ENCODE data around the gene PDK1.

Gene PDK1

GRCh38 chr2:172596776-172597175 lies 40.9 kb downstream of the PDK1 start:
- TF ChIP-seq CTCF (IDR thresholded peaks at IDR 0.05; ENCODE audit: low read depth, low read length, missing control alignments): no peak
- DNase-seq (ENCODE audit: low read depth): peak; percentile 66

GRCh38 chr2:172597176-172597842 lies 41.4 kb downstream of the PDK1 start:
- no peak for DNase-seq (ENCODE audit: low read depth)
- no peak overlapping the region for H3K4me3 ChIP-seq (ENCODE audit: low read depth, low read length)
- TF ChIP-seq CTCF (IDR thresholded peaks at IDR 0.05; ENCODE audit: low read depth, low read length, missing control alignments): no peak

More at GRCh38 chr2:172596776-172597175, 40.9 kb downstream of the PDK1 start:
- H3K4me3 ChIP-seq (ENCODE audit: low read depth, low read length): no peak overlapping the region

GRCh38 chr2:172599947-172600346 lies 44.1 kb downstream of the PDK1 start:
- no peak for TF ChIP-seq CTCF (IDR thresholded peaks at IDR 0.05; ENCODE audit: low read depth, low read length, missing control alignments)

GRCh38 chr2:172600557-172601008 lies 44.7 kb downstream of the PDK1 start:
- DNase-seq (ENCODE audit: low read depth): no peak
- H3K4me3 ChIP-seq (ENCODE audit: low read depth, low read length): no peak overlapping the region
- no peak for TF ChIP-seq CTCF (IDR thresholded peaks at IDR 0.05; ENCODE audit: low read depth, low read length, missing control alignments)

More at GRCh38 chr2:172599947-172600346, 44.1 kb downstream of the PDK1 start:
- no peak for DNase-seq (ENCODE audit: low read depth)
- no peak overlapping the region for H3K4me3 ChIP-seq (ENCODE audit: low read depth, low read length)

- TF ChIP-seq CTCF (IDR thresholded peaks at IDR 0.05; ENCODE audit: low read depth, low read length, missing control alignments): no peak
- H3K4me3 ChIP-seq (ENCODE audit: low read depth, low read length): no peak overlapping the region
- no peak for DNase-seq (ENCODE audit: low read depth)
These were observed 50.4 kb downstream of the PDK1 start for GRCh38 chr2:172606285-172606684.

- no peak for TF ChIP-seq CTCF (IDR thresholded peaks at IDR 0.05; ENCODE audit: low read depth, low read length, missing control alignments)
- no peak for DNase-seq (ENCODE audit: low read depth)
These were observed 51.6 kb downstream of the PDK1 start for GRCh38 chr2:172607379-172607928.

GRCh38 chr2:172609488-172609887 lies 53.6 kb downstream of the PDK1 start:
- H3K4me3 ChIP-seq (ENCODE audit: low read depth, low read length): no peak overlapping the region
- TF ChIP-seq CTCF (IDR thresholded peaks at IDR 0.05; ENCODE audit: low read depth, low read length, missing control alignments): no peak
- no peak for DNase-seq (ENCODE audit: low read depth)

More at GRCh38 chr2:172607379-172607928, 51.6 kb downstream of the PDK1 start:
- no peak overlapping the region for H3K4me3 ChIP-seq (ENCODE audit: low read depth, low read length)
